ENCODE measurements around the gene PDZRN4.
"Not testable (repeated sequence)": the region's sequence is repeated elsewhere in the genome, so short reads cannot be mapped to it uniquely, and the experiment has no call there.

PDZRN4 gene

GRCh38 chr12:41585784-41586183 is 397.7 kb downstream of the PDZRN4 start:
- DNase-seq = no peak

GRCh38 chr12:41587574-41587973 is 399.5 kb downstream of the PDZRN4 start:
- no peak for DNase-seq

- DNase-seq = no peak
These were observed 401.8 kb downstream of the PDZRN4 start for GRCh38 chr12:41589878-41590277.

GRCh38 chr12:41596190-41596589 is 408.1 kb downstream of the PDZRN4 start:
- no peak for DNase-seq

GRCh38 chr12:41604830-41605229 is 416.7 kb downstream of the PDZRN4 start:
- DNase-seq = no peak

- no peak for DNase-seq
These were observed 417.6 kb downstream of the PDZRN4 start for GRCh38 chr12:41605545-41606305.

- DNase-seq = no peak
These were observed 418.6 kb downstream of the PDZRN4 start for GRCh38 chr12:41606468-41607445.

GRCh38 chr12:41612892-41613557 is 424.9 kb downstream of the PDZRN4 start:
- DNase-seq = no peak

- DNase-seq = not testable (repeated sequence)
These were observed 427.1 kb downstream of the PDZRN4 start for GRCh38 chr12:41615174-41615573.

GRCh38 chr12:41619705-41620104 is 431.6 kb downstream of the PDZRN4 start:
- DNase-seq = no peak

- DNase-seq = no peak
These were observed 433.2 kb downstream of the PDZRN4 start for GRCh38 chr12:41621291-41621690.
